ENCODE measurements around the gene GPR15LG.
A peak's percentile ranks its signal among the peaks of the same experiment; 100 is the strongest.

- TF ChIP-seq CTCF (IDR thresholded peaks at IDR 0.05) (no peak), POLR2AphosphoS5 (IDR thresholded peaks at IDR 0.05; ENCODE audit: insufficient read depth in 1 of 2, low read depth in 1 of 2) (peak in 1 of 2 donors; percentile 21)
Measured at GRCh38 chr10:84173501-84173929, at the start of gene GPR15LG.
